C4-2B (cell line): Measurements from ENCODE around the gene HAGH.

Experiments
- CTCF ChIP-seq: fragments of 450-650 bp; conservative IDR thresholded peaks from 2 replicates; pipeline ENCODE4 v1.5.1; 2017; ENCODE audit warnings: mild to moderate bottlenecking
- ZFX ChIP-seq: fragments of 450-650 bp; IDR thresholded peaks from 2 replicates; pipeline ENCODE4 v1.6.1; 2017

GRCh38 chr16:1776672-1776955 is 50.0 kb downstream of the HAGH start:
- TF ChIP-seq CTCF (no peak), ZFX (no peak)
